ENCODE measurements around the gene OS9. TPM values are rescaled to one million over a fixed set of nuclear protein-coding genes. Genes with fewer than 3 reads are reported as not detected.

The OS9 gene
- total and polyA plus RNA-seq, 2 donors (not counting 3 experiments of a cell fraction or from before 2014, with no cell fraction given) = 212 to 561 TPM

DNA sequence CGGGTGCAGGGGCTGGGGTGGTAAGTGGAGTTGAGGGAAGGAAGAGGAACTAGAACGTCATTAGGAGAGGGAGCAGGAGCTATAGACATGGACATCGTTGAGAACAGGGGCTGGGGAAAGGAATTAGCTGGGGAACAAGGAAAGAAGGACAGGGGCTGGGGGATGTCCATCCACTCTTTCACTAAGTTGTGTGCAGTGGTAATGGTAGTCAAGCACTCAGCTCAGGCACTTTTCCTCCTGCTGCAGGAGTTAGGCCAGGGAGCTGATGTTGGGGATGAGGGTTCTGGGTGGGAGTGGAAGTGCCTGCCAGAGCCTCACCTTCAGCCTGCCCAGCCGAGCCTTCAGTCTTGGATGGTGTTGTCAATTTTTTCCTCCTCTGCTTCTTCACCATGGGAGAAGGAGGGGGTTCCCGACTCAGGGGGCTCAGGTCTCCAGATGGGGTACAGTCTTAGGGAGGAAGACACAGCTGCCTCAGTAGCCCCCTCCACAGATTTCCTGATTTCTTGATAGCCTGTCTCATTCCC, 35.5 kb downstream of the OS9 start:
- intact Hi-C loops (cut with micrococcal nuclease) (no loop called here), dilution Hi-C loops (cut with MboI; ENCODE audit: extremely low pct_ligation_motif_present, low sequenced_read_pairs) (no loop called here)
- BruUV-seq (replicated peaks) = no TSS peak
- CTCF ChIA-PET = interaction anchor here (1.5 kb wide), 1 partner anchor 15 kb away, joined by 5 read pairs; the partner anchor contains the start of gene TSPAN31
- POLR2A ChIA-PET = no interaction called here
- Histone ChIP-seq H3K9me3 (replicated peaks; ENCODE audit: control insufficient read depth, insufficient read depth, low read length) (no peaks in the 10 kb centered on the region), H4K20me1 (replicated peaks; ENCODE audit: control insufficient read depth, extremely low read depth, insufficient read depth, low read length) (no peaks in the 10 kb centered on the region), H3K4me3 (replicated peaks in 1 of 3; ENCODE audit: insufficient read depth in 1 of 3, low read depth in 1 of 3, low read length in 3 of 3) (no peak overlapping the region), H2AFZ (ENCODE audit: low read depth, low read length) (no peak overlapping the region), H3K79me2 (ENCODE audit: control insufficient read depth, insufficient read depth, low read length) (no peaks in the 10 kb centered on the region), H3K27ac (ENCODE audit: insufficient read depth, low read depth, low read length) (no peak overlapping the region), H3K9ac (replicated peaks; ENCODE audit: extremely low read depth, insufficient read depth, low read length) (no peak overlapping the region), H3K36me3 (ENCODE audit: control insufficient read depth in 2 of 2, extremely low read depth in 1 of 2, insufficient read depth in 2 of 2, low read length in 2 of 2) (no peaks in the 10 kb centered on the region), H3K4me1 (ENCODE audit: control insufficient read depth, extremely low read depth, insufficient read depth, low read length) (peaks cover 7% of the 10 kb centered on the region), H3K9me1 (replicated peaks; ENCODE audit: control insufficient read depth, extremely low read depth, insufficient read depth, low read length) (no peaks in the 10 kb centered on the region), H3K27me3 (ENCODE audit: control insufficient read depth in 2 of 2, insufficient read depth in 2 of 2, low read length in 2 of 2) (peaks cover 22 to 30% of the 10 kb centered on the region in 2 experiments), H3K4me2 (ENCODE audit: insufficient read depth, low read length) (no peak overlapping the region)
- DNase-seq (ENCODE audit: low read depth, low spot score) (no peak), FAIRE-seq (no peak)
- TF ChIP-seq GATA2 (IDR thresholded peaks at IDR 0.05; ENCODE audit: insufficient read depth, insufficient read length, low read depth, low read length) = no peak

DNA sequence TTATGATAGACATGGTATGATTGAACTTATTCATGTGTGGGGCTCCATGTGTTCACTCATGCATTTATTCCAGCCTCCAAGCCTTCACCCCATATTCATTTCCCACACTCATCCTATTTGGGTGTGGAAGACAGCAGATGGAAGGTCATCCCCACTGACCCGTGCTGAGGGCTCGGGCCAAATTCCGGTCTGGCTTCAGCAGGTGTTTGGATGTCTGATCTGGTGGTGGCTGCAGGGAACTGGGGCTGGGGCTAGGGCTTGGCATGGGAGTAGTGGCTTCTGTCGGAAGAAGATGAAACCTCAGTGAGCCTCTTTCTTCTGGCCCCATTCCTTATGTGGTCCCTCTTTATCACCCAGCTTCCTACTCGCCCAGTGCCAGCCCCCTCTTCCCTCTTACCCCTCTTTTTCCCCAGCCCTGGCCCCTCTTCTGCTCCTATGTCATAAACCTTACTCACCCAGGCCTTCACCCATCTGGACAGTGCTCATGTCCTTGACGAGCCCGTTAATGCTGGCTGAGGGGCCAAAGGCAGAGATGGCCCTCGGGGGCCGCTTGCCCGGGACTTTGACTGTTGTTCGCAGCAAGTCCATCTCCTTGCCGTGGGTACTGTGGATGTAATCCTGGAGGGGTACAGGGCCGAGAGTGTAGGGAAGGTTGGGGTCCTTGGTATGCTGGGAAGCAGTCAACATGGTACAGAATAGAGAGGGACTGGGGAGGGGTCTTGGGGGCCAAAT, 36.6 kb downstream of the OS9 start:
- Histone ChIP-seq H2AFZ (ENCODE audit: low read depth, low read length) (no peak overlapping the region), H3K27ac (ENCODE audit: insufficient read depth, low read depth, low read length) (no peak overlapping the region), H3K36me3 (ENCODE audit: control insufficient read depth in 2 of 2, extremely low read depth in 1 of 2, insufficient read depth in 2 of 2, low read length in 2 of 2) (no peaks in the 10 kb centered on the region), H3K4me3 (replicated peaks in 1 of 3; ENCODE audit: insufficient read depth in 1 of 3, low read depth in 1 of 3, low read length in 3 of 3) (no peak overlapping the region), H3K79me2 (ENCODE audit: control insufficient read depth, insufficient read depth, low read length) (no peaks in the 10 kb centered on the region), H3K4me1 (ENCODE audit: control insufficient read depth, extremely low read depth, insufficient read depth, low read length) (peaks cover 7% of the 10 kb centered on the region), H3K27me3 (ENCODE audit: control insufficient read depth in 2 of 2, insufficient read depth in 2 of 2, low read length in 2 of 2) (peaks cover 33 to 41% of the 10 kb centered on the region in 2 experiments), H4K20me1 (replicated peaks; ENCODE audit: control insufficient read depth, extremely low read depth, insufficient read depth, low read length) (no peaks in the 10 kb centered on the region), H3K9ac (replicated peaks; ENCODE audit: extremely low read depth, insufficient read depth, low read length) (no peak overlapping the region), H3K4me2 (ENCODE audit: insufficient read depth, low read length) (no peak overlapping the region), H3K9me3 (replicated peaks; ENCODE audit: control insufficient read depth, insufficient read depth, low read length) (no peaks in the 10 kb centered on the region), H3K9me1 (replicated peaks; ENCODE audit: control insufficient read depth, extremely low read depth, insufficient read depth, low read length) (no peaks in the 10 kb centered on the region)
- CTCF ChIA-PET = interaction anchor here (1.5 kb wide), 1 partner anchor 14 kb away, joined by 5 read pairs; the partner anchor contains the start of gene TSPAN31
- intact Hi-C loops (cut with micrococcal nuclease) (no loop called here), dilution Hi-C loops (cut with MboI; ENCODE audit: extremely low pct_ligation_motif_present, low sequenced_read_pairs) (no loop called here)
- FAIRE-seq (no peak), DNase-seq (ENCODE audit: low read depth, low spot score) (no peak)
- BruUV-seq (replicated peaks) = no TSS peak
- POLR2A ChIA-PET = no interaction called here
- TF ChIP-seq POLR2A (IDR thresholded peaks at IDR 0.05; ENCODE audit: low read depth, low read length) (no peak), GATA2 (IDR thresholded peaks at IDR 0.05; ENCODE audit: insufficient read depth, insufficient read length, low read depth, low read length) (no peak), EZH2 (IDR thresholded peaks at IDR 0.05; ENCODE audit: borderline replicate concordance, low read depth, low read length, severe bottlenecking) (no peak), JUN (IDR thresholded peaks at IDR 0.05; ENCODE audit: borderline replicate concordance, insufficient read depth, insufficient read length, low read depth) (no peak), FOS (IDR thresholded peaks at IDR 0.05; ENCODE audit: borderline replicate concordance, insufficient read depth, low read length) (no peak), MYC (IDR thresholded peaks at IDR 0.05; ENCODE audit: low read depth, low read length) (no peak), POLR2AphosphoS5 (IDR thresholded peaks at IDR 0.05; ENCODE audit: insufficient read depth, low read depth, low read length) (no peak)
- TF ChIP-seq, protein P1, sequence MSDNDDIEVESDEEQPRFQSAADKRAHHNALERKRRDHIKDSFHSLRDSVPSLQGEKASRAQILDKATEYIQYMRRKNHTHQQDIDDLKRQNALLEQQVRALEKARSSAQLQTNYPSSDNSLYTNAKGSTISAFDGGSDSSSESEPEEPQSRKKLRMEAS (IDR thresholded peaks at IDR 0.05; ENCODE audit: insufficient read depth, insufficient read length) = no peak
- TF ChIP-seq, protein P2, sequence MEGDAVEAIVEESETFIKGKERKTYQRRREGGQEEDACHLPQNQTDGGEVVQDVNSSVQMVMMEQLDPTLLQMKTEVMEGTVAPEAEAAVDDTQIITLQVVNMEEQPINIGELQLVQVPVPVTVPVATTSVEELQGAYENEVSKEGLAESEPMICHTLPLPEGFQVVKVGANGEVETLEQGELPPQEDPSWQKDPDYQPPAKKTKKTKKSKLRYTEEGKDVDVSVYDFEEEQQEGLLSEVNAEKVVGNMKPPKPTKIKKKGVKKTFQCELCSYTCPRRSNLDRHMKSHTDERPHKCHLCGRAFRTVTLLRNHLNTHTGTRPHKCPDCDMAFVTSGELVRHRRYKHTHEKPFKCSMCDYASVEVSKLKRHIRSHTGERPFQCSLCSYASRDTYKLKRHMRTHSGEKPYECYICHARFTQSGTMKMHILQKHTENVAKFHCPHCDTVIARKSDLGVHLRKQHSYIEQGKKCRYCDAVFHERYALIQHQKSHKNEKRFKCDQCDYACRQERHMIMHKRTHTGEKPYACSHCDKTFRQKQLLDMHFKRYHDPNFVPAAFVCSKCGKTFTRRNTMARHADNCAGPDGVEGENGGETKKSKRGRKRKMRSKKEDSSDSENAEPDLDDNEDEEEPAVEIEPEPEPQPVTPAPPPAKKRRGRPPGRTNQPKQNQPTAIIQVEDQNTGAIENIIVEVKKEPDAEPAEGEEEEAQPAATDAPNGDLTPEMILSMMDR (IDR thresholded peaks at IDR 0.05; ENCODE audit: extremely low read depth in 1 of 2, insufficient read depth in 1 of 2, low read depth in 1 of 2, low read length in 2 of 2) = no peak
